Transverse colon (tissue), 4 donors: ENCODE data around the gene ABCE1.

ENCODE experiments used
- EP300 ChIP-seq: sonication (generic); formaldehyde crosslinking; IDR thresholded peaks from one replicate; pipeline ENCODE4 v1.6.1; 2017; ENCODE audit warnings: antibody characterized with exemption, low read depth
- POLR2A ChIP-seq: fragments of 450-650 bp; IDR thresholded peaks from one replicate; pipeline ENCODE4 v1.6.1; 2016; ENCODE audit warnings: antibody characterized with exemption, mild to moderate bottlenecking, moderate library complexity
- POLR2AphosphoS5 ChIP-seq, 3 donors: sonication (generic); formaldehyde crosslinking; IDR thresholded peaks; one replicate each; pipeline ENCODE4 v1.6.1; 2016; ENCODE audit warnings: antibody characterized with exemption in 3 of 3
- TF ChIP-seq, protein P1 (sequence below), 5 experiments: fragments of 200-600 bp in 3 of 5; fragments of 450-650 bp in 2 of 5; sonication (generic) in 3 of 5; IDR thresholded peaks; 1 replicate in 2 of 5; 2 replicates in 3 of 5; pipeline ENCODE4 v1.5.1; 2016 to 2017; ENCODE audit warnings: antibody characterized with exemption in 5 of 5, inconsistent platforms in 3 of 5, mild to moderate bottlenecking in 2 of 5, moderate library complexity in 1 of 5

DNA sequence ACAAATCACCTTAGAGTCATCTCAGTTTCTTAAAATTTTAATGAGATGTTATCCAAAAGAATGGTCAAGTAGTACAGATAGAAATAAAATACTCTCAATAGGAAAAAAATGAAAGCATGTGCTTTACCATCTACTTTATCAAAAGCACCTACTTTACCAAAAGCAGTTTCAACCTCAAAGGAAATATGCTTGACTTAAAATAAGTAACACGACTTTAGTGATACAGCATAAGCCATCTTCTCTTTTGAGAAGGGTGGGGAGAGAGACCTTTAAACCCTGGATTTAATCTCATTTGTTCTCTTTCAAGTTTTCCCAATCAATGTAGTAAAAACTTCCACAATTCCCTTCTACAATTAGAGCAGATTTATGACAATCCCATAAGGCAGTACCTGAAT lies 55.8 kb downstream of the ABCE1 start:
- TF ChIP-seq EP300 (no peak), POLR2A (no peak), POLR2AphosphoS5 (IDR thresholded peaks at IDR 0.05) (no peak)
- TF ChIP-seq, protein P1, sequence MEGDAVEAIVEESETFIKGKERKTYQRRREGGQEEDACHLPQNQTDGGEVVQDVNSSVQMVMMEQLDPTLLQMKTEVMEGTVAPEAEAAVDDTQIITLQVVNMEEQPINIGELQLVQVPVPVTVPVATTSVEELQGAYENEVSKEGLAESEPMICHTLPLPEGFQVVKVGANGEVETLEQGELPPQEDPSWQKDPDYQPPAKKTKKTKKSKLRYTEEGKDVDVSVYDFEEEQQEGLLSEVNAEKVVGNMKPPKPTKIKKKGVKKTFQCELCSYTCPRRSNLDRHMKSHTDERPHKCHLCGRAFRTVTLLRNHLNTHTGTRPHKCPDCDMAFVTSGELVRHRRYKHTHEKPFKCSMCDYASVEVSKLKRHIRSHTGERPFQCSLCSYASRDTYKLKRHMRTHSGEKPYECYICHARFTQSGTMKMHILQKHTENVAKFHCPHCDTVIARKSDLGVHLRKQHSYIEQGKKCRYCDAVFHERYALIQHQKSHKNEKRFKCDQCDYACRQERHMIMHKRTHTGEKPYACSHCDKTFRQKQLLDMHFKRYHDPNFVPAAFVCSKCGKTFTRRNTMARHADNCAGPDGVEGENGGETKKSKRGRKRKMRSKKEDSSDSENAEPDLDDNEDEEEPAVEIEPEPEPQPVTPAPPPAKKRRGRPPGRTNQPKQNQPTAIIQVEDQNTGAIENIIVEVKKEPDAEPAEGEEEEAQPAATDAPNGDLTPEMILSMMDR (IDR thresholded peaks at IDR 0.05): no peak
